ENCODE measurements around the gene MED16. TPM values are rescaled to one million over a fixed set of nuclear protein-coding genes. Genes with fewer than 3 reads are reported as not detected.

MED16 gene
- total RNA-seq, 1 experiment from 2014 or later, result 83.1 TPM

DNA sequence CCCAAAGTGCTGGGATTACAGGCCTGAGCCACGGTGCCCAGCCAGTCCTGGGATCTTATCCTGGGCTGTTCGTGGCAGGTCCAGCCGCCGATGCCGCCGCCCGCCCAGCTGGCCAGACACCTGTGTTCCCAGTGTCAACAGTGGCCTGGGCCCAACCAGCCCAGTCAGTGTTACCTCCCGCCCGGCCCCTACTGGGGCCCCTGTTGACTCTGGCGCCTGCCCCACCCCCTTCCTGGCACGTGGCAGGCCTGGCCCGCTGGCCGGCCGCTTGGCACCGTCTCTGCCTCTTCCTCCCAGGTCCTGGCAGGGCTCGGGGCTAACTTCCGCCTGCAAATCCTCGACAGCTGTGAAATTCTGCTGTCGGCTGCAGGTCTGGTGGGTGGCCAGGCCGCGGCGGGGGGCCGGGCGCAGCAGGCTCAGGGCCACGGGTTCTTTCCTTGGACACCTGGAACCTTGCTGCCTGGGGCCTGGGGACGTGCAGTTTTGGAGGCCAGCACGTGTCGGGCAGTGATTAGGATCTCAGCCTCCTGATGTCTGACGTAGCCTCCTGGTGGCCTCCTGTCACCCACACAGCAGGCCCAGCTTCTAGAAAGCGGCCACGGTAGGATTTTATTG lies 42.0 kb upstream of the MED16 start:
- Histone ChIP-seq H3K9ac (ENCODE audit: extremely low read depth, insufficient read length, low read length) (no peak overlapping the region), H3K79me1 (ENCODE audit: insufficient read depth, low read depth, low read length, poor library complexity, severe bottlenecking) (peaks cover 2% of the 10 kb centered on the region), H4K5ac (ENCODE audit: insufficient read length, low read depth, low read length) (no peak overlapping the region), H2BK5ac (ENCODE audit: insufficient read length, low read length) (no peak overlapping the region), H3K4ac (ENCODE audit: low read depth, low read length) (no peak overlapping the region), H3K27me3 (ENCODE audit: insufficient read depth, low read length) (no peaks in the 10 kb centered on the region), H2BK12ac (ENCODE audit: insufficient read length, low read depth, low read length) (no peak overlapping the region), H3K4me1 (ENCODE audit: insufficient read depth, low read length) (no peaks in the 10 kb centered on the region), H2AFZ (ENCODE audit: low read length) (no peak overlapping the region), H2BK120ac (ENCODE audit: low read depth, low read length, poor library complexity, severe bottlenecking) (no peak overlapping the region), H3K4me2 (ENCODE audit: insufficient read depth, insufficient read length, low read length) (no peak overlapping the region), H3K14ac (ENCODE audit: insufficient read depth, low read length) (no peak overlapping the region), H4K20me1 (ENCODE audit: control insufficient read depth, insufficient read depth, insufficient read length) (no peaks in the 10 kb centered on the region), H4K8ac (replicated peaks; ENCODE audit: insufficient read length, low read depth, low read length) (no peak overlapping the region), H3K27ac (ENCODE audit: insufficient read length, low read depth, low read length) (no peak overlapping the region), H3K18ac (ENCODE audit: insufficient read length, low read depth, low read length) (no peak overlapping the region), H3K9me3 (ENCODE audit: control insufficient read depth, low read depth, low read length) (no peaks in the 10 kb centered on the region), H2BK15ac (ENCODE audit: low read depth, low read length) (no peak overlapping the region; the same call in 1 of the 2 replicates), H2AK5ac (ENCODE audit: insufficient read length, low read length) (no peak overlapping the region), H3K56ac (ENCODE audit: insufficient read length, low read depth, low read length) (no peak overlapping the region), H2BK20ac (ENCODE audit: low read depth, low read length, poor library complexity, severe bottlenecking) (no peak overlapping the region), H4K91ac (ENCODE audit: insufficient read length, low read depth, low read length) (no peak overlapping the region), H3K79me2 (ENCODE audit: insufficient read depth, low read length) (peaks cover 10% of the 10 kb centered on the region; the same call in 1 of the 2 replicates), H3K23me2 (ENCODE audit: insufficient read length, low read depth, low read length, poor library complexity, severe bottlenecking) (no peaks in the 10 kb centered on the region), H3K23ac (ENCODE audit: insufficient read length, low read depth, low read length) (no peak overlapping the region), H3T11ph (ENCODE audit: low read length) (no peak overlapping the region)
- no CpG with 5 or more reads among the region's 31 CpGs for WGBS (ENCODE audit: extremely low coverage, insufficient read length, low lambda C conversion rate)
- no peaks in the 10 kb centered on the region for H3K9me3 Mint-ChIP-seq
- TF ChIP-seq, protein P1, sequence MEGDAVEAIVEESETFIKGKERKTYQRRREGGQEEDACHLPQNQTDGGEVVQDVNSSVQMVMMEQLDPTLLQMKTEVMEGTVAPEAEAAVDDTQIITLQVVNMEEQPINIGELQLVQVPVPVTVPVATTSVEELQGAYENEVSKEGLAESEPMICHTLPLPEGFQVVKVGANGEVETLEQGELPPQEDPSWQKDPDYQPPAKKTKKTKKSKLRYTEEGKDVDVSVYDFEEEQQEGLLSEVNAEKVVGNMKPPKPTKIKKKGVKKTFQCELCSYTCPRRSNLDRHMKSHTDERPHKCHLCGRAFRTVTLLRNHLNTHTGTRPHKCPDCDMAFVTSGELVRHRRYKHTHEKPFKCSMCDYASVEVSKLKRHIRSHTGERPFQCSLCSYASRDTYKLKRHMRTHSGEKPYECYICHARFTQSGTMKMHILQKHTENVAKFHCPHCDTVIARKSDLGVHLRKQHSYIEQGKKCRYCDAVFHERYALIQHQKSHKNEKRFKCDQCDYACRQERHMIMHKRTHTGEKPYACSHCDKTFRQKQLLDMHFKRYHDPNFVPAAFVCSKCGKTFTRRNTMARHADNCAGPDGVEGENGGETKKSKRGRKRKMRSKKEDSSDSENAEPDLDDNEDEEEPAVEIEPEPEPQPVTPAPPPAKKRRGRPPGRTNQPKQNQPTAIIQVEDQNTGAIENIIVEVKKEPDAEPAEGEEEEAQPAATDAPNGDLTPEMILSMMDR (conservative IDR thresholded peaks at IDR 0.05), result no peak
- H3K4me3 Mint-ChIP-seq, result no peak overlapping the region
- H3K27me3 Mint-ChIP-seq (ENCODE audit: low read depth), result no peaks in the 10 kb centered on the region
- DNase-seq, result no peak
- H3K27ac Mint-ChIP-seq, result no peak overlapping the region; a peak in 1 of 7 replicates
- H3K4me1 Mint-ChIP-seq, result peaks cover 8 to 11% of the 10 kb centered on the region in 2 experiments; a peak in 2 of 4 replicates
- H3K36me3 Mint-ChIP-seq (ENCODE audit: insufficient read depth in 1 of 3, low read depth in 3 of 3), result peaks cover 10 to 56% (median 42%) of the 10 kb centered on the region in 3 experiments; a peak in 6 of 7 replicates

All from H9 (cell line).